Measurements from ENCODE around the gene CSF2. TPM values are rescaled to one million over a fixed set of nuclear protein-coding genes. Genes with fewer than 3 reads are reported as not detected.

Gene CSF2
- total RNA-seq, 1 experiment from 2014 or later, result 0.30 TPM

DNA sequence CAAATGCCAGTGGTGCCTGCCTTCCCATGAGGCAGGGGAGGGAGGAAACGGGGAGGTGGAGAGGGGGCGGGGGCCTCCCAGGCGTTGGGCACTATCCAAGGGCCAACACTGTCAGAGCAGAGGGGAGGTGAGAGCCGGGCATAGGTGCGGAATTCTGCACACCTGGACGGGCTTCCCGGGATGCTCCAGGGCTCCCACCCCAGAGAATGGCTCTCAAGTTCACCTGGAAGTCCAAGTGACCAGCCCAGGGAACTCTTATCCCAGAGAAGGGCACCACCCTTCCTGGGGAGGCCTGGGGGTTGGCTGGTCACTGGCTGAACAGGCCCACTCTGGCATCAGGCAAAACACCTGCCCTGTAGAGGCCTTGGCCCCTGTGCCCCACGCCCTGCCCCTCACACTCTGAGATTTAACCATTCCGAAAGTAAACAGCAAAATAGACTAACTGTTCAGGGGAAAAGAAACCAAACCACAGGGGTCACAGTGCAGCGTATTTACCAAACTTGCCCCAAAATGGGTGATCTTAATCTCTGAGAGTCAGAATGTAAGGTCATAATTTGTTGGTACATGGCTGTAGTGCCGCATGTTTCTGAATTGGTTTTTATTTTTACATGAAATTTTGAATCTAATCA is 2.7 kb downstream of the CSF2 start:
- Histone ChIP-seq H3K9ac (ENCODE audit: low read length) (no peak overlapping the region), H3K27me3 (ENCODE audit: insufficient read depth, low read length) (no peaks in the 10 kb centered on the region), H3K4me2 (ENCODE audit: low read length) (no peak overlapping the region), H2AFZ (ENCODE audit: low read depth, low read length, poor library complexity, severe bottlenecking) (no peak overlapping the region), H4K20me1 (ENCODE audit: insufficient read depth) (no peaks in the 10 kb centered on the region), H3K27ac (ENCODE audit: low read depth, low read length) (no peak overlapping the region), H3K4me3 (replicated peaks in 1 of 2; ENCODE audit: low read depth in 1 of 2, low read length in 2 of 2) (no peak overlapping the region), H3K79me2 (ENCODE audit: insufficient read depth, low read length) (no peaks in the 10 kb centered on the region), H3K4me1 (ENCODE audit: control insufficient read depth in 1 of 2, insufficient read depth in 2 of 2, low read length in 2 of 2) (peaks cover 16 to 29% of the 10 kb centered on the region in 2 experiments), H3K9me3 (ENCODE audit: control insufficient read depth in 1 of 2, insufficient read depth in 1 of 2, low read depth in 1 of 2, low read length in 2 of 2) (no peaks in the 10 kb centered on the region), H3K36me3 (ENCODE audit: control insufficient read depth in 1 of 2, insufficient read depth in 2 of 2, low read length in 2 of 2) (no peaks in the 10 kb centered on the region), H3K9me2 (ENCODE audit: insufficient read depth) (no peaks in the 10 kb centered on the region)
- no peak for DNase-seq (ENCODE audit: low read depth, low spot score)
- TF ChIP-seq EZH2 (IDR thresholded peaks at IDR 0.05) (no peak), CEBPB (IDR thresholded peaks at IDR 0.05; ENCODE audit: low read depth) (no peak), POLR2AphosphoS5 (IDR thresholded peaks at IDR 0.05; ENCODE audit: low read depth, low read length) (no peak), ZNF274 (IDR thresholded peaks at IDR 0.05; ENCODE audit: low read depth, low read length) (no peak), ZBTB33 (IDR thresholded peaks at IDR 0.05; ENCODE audit: extremely low read depth, insufficient replicate concordance, low read length) (no peak), SRF (IDR thresholded peaks at IDR 0.05; ENCODE audit: low read depth) (no peak), MAX (IDR thresholded peaks at IDR 0.05) (no peak), ZFX (IDR thresholded peaks at IDR 0.05) (no peak), REST (IDR thresholded peaks at IDR 0.05; ENCODE audit: low read depth) (no peak)
- ChIA-PET POLR2A (no interaction called here), RAD21 (ENCODE audit: low non-redundant PET in 1 of 2, low total read pairs in 2 of 2, uncharacterized antibody in 2 of 2, unreplicated experiment in 2 of 2) (no interaction called here), CTCF (no interaction called here)
- no TSS peak for BruUV-seq (replicated peaks)
- no peak for ATAC-seq
- intact Hi-C loops (cut with micrococcal nuclease), result no loop called here

Measured in HCT116 (cell line).